ENCODE results near the gene KIF24.
"Not testable (repeated sequence)": the region's sequence is repeated elsewhere in the genome, so short reads cannot be mapped to it uniquely, and the experiment has no call there.

- TF ChIP-seq POLR2A (IDR thresholded peaks at IDR 0.05) = not testable (repeated sequence)
- TF ChIP-seq, protein P1, sequence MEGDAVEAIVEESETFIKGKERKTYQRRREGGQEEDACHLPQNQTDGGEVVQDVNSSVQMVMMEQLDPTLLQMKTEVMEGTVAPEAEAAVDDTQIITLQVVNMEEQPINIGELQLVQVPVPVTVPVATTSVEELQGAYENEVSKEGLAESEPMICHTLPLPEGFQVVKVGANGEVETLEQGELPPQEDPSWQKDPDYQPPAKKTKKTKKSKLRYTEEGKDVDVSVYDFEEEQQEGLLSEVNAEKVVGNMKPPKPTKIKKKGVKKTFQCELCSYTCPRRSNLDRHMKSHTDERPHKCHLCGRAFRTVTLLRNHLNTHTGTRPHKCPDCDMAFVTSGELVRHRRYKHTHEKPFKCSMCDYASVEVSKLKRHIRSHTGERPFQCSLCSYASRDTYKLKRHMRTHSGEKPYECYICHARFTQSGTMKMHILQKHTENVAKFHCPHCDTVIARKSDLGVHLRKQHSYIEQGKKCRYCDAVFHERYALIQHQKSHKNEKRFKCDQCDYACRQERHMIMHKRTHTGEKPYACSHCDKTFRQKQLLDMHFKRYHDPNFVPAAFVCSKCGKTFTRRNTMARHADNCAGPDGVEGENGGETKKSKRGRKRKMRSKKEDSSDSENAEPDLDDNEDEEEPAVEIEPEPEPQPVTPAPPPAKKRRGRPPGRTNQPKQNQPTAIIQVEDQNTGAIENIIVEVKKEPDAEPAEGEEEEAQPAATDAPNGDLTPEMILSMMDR (IDR thresholded peaks at IDR 0.05 in 4 of 5, conservative IDR thresholded peaks at IDR 0.05 in 1 of 5) = not testable (repeated sequence)
These were observed 39.7 kb upstream of the KIF24 start for GRCh38 chr9:34368796-34369195.
